PC-3 (cell line): ENCODE results near the gene TXNDC11.

Experiments
- EZH2 ChIP-seq: fragments of 300-600 bp; sonication (generic); IDR thresholded peaks from one replicate; pipeline ENCODE4 v1.6.1; 2017; ENCODE audit warnings: antibody characterized with exemption, mild to moderate bottlenecking, low read length; ENCODE audit not compliant: unreplicated experiment
- TF ChIP-seq, protein P1 (sequence below): fragments of 300-600 bp; sonication (generic); conservative IDR thresholded peaks from 2 replicates; pipeline ENCODE4 v1.5.1; 2017; ENCODE audit warnings: antibody characterized with exemption, low read depth, mild to moderate bottlenecking, low read length

- TF ChIP-seq, protein P1, sequence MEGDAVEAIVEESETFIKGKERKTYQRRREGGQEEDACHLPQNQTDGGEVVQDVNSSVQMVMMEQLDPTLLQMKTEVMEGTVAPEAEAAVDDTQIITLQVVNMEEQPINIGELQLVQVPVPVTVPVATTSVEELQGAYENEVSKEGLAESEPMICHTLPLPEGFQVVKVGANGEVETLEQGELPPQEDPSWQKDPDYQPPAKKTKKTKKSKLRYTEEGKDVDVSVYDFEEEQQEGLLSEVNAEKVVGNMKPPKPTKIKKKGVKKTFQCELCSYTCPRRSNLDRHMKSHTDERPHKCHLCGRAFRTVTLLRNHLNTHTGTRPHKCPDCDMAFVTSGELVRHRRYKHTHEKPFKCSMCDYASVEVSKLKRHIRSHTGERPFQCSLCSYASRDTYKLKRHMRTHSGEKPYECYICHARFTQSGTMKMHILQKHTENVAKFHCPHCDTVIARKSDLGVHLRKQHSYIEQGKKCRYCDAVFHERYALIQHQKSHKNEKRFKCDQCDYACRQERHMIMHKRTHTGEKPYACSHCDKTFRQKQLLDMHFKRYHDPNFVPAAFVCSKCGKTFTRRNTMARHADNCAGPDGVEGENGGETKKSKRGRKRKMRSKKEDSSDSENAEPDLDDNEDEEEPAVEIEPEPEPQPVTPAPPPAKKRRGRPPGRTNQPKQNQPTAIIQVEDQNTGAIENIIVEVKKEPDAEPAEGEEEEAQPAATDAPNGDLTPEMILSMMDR = no peak
- TF ChIP-seq EZH2 = no peak
Measured at GRCh38 chr16:11700264-11701029, 42.2 kb downstream of the TXNDC11 start.
